GM18873 (cell line): ENCODE results near the gene MSANTD4.
"Not testable (repeated sequence)": the region's sequence is repeated elsewhere in the genome, so short reads cannot be mapped to it uniquely, and the experiment has no call there.

Experiments used
- ATAC-seq: cut with Tn5 transposase; IDR thresholded peaks from one replicate; pipeline ENCODE4 v1.9.1; 2021; ENCODE audit warnings: mild to moderate bottlenecking, moderate library complexity, moderate number of reproducible peaks; ENCODE audit not compliant: unreplicated experiment, low FRiP score

The MSANTD4 gene

GRCh38 chr11:106021967-106022794 lies at the start of gene MSANTD4:
MSANTD4 (minus strand) TSS chr11:106022240; CDS start chr11:106010917, 11,323 bp downstream.
- ATAC-seq: peak; percentile 99

DNA sequence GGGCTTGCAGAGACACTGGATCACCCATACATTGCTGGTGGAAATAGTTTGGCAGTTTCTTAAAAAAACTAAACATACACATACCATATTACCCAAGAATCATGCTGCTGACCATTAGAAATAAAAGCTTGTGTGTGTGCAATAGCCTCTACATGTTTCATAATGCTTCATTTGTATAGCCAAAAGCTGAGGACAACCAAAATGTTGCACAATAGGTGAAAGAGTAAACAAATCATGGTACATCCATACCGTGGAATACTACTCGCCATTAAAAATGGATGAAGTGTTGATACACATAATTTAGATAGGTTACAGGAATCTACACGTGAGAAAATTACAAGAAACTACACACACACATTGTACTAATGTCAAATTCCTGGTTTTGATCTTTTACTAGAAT lies 48.6 kb upstream of the MSANTD4 start:
- ATAC-seq: no peak

GRCh38 chr11:106063009-106063408 lies 41.0 kb upstream of the MSANTD4 start:
- ATAC-seq: no peak

DNA sequence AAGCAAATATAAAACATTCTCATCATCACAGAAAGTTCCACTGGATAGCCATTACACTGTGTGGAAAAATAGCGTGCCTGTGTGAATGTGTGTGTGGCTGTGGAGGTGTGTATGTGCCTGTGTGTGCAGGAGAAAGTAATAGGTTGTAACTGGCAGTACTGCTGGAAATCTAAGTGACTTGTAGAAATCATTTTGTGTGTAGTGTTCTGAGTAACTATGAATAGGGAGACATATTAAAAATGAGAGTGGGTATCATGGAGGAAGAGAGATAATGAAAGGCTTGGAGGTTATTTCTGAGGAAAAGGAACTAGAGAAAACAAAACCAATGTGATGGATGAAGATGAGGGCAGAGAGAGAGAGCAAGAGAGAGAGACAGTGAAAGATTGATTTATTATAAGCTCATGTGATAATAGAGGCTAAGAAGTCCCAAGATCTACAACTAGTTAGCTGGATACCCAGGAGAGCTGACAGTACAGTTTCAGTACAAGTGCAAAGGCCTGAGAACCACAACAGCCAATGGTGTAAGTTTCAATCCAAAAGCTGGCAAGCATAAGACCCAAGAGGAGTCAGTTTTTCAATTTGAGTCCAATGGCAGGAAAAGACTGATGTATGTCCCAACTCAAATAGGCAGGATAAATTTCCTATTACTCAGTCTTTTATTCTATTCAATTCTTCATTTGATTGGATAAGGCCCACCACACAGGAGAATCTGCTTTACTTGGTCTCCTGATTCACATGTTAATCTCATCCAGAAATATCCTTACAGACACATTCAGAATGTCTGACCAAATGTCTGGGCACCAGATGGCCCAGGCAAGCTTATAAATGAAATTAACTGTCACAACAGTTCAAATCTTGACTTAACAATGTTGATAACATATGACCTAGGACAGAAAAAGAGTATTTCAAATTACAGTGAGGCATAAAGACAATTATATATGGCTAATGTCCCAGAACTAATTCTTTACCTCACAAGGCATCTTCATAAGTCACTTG lies 40.2 kb upstream of the MSANTD4 start:
- ATAC-seq: no peak

DNA sequence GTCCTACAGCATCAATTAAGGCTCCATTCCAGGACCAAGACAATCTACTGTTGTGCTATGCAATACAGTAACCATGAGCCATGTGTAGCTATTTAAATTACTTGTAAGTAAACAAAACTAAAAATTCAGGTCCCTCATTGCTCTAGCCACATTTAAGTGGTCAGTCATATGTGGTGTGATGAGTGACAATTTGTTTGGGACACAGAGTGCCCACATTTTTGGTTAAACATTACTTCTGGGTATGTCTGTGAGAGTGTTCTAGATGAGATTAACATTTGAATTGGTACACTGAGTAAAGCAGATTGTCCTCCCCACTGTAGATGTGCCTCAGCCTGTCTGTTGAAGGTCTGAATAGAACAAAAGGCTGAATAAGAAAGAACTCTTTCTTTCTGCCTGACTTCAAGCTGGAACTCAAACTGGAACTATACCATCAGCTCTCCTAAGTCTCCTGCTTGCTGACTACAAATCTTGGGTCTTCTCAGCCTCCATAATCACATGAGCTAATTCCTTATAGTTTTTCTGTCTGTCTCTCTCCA lies 39.3 kb upstream of the MSANTD4 start:
- ATAC-seq: no peak

DNA sequence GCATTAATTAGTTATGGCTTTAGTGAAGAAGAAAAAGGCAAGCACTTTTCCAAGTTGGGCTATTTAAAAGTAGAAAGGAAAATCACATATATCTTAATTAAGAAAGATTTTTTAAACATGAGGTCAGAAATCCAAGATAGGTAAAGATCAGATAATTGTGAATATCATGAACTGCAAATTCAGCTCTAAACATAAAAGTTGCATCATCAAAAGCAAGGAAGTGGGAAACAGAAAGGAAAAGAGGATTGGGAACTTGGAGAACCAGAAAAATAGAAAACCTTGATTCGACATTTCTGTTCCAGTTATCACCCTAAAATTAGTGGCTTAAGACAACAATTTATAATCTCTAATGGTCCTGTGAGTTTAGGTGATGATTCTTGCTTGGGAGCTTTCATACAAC lies 37.6 kb upstream of the MSANTD4 start:
- ATAC-seq: no peak

- not testable (repeated sequence) for ATAC-seq
Measured at GRCh38 chr11:106058377-106058776, 36.3 kb upstream of the MSANTD4 start.

- no peak for ATAC-seq
Measured at GRCh38 chr11:106051103-106051502, 29.1 kb upstream of the MSANTD4 start.

GRCh38 chr11:106049727-106050476 lies 27.9 kb upstream of the MSANTD4 start:
- ATAC-seq: no peak

- ATAC-seq: no peak
Measured at GRCh38 chr11:106047631-106048030, 25.6 kb upstream of the MSANTD4 start.

- no peak for ATAC-seq
Measured at GRCh38 chr11:106043540-106043939, 21.5 kb upstream of the MSANTD4 start.

- no peak for ATAC-seq
Measured at GRCh38 chr11:106032861-106033260, 10.8 kb upstream of the MSANTD4 start.

GRCh38 chr11:106031936-106032335 lies 9.9 kb upstream of the MSANTD4 start:
- ATAC-seq: no peak

DNA sequence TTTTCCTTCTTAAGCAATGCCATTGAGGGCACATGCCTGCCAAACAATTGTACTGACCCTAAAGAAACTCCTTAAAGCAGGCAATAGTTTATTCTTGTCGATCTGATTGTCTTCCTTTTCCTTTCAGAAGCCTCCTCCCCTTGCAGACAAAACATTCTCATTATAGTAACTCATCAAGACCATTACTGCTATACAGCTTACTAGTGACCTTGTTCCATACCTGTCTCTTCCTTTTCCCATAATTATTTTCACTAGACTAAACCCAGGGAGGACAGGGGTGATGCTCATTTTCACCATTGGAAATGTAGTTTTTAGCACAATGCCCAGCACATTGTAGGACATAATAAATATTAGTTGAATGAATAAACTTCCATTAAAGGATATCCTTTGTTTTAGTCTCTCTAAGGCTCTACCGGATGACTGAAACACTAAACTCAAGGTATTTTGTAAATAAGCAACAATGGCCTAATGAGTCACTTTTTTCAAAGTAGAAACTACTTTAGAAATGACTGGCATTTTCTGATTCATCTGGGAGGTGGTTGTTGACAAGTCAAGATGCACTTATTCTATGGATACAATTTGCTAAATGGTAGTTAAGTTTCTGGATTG lies 9.3 kb upstream of the MSANTD4 start:
- peak; percentile 78 for ATAC-seq

GRCh38 chr11:106030609-106031008 lies 8.6 kb upstream of the MSANTD4 start:
- ATAC-seq: no peak

- ATAC-seq: no peak
Measured at GRCh38 chr11:106022795-106023275, 795 bp upstream of the MSANTD4 start.

DNA sequence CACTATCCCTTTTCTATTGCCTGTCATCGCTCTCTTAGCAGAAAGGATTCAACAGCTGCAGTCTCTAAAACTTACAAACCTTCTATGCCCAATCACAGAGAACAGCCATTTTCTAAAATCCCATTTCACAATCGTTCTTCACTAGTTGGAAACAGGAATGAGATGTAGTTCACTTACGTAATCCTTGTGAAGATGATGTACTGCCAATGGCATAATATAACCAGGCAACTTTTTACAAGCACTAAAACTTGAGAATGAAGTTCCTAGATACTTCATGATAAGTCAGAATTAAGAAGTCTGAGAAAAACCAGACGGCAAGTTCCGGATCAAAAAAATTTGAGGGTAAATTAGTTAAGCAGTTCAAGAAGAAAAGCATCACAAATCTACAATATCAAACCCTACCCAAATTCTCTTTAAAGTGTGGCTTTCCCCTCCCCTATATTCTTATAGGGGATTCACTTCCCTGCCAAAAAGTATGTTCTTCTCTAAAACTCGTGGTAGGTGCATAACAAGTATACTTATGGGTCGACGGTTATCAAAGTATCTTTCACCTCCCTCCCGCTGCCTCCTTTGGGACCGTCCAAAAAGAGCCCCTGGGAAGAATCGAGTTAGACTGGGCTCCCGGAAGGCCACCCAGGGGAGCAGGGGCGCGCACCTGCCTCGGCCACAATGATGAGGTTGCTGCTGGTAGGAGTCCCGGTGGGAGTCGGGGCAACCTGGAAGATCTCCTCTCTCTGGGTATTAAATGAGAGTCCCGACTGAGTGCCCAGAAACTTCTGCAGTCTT lies 666 bp downstream of the MSANTD4 start:
- peak; percentile 2 for ATAC-seq

DNA sequence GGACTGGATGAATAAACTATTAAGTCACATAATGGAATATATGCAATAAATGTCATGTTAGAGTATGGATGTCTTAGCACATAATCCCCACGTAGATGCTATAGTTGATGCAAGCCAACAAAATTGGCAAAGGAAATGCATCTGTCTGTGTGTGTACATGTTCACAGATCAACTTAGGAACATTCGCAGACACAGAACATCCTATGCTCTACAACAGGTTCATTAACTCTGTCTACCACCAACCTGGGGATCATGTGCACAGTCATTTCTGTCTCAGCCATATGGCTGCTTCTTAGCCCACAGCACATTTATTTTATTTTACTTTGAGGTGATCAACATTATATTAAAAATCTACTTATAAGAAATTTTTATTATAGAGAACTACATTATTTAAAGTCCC lies 4.9 kb downstream of the MSANTD4 start:
- no peak for ATAC-seq

- ATAC-seq: no peak
Measured at GRCh38 chr11:106015066-106015465, 7.0 kb downstream of the MSANTD4 start.
